ENCODE results near the gene CNRIP1.
A peak's percentile ranks its signal among the peaks of the same experiment; 100 is the strongest.
"Not testable (repeated sequence)": the region's sequence is repeated elsewhere in the genome, so short reads cannot be mapped to it uniquely, and the experiment has no call there.

The CNRIP1 gene

GRCh38 chr2:68333931-68334330, 14.2 kb upstream of the CNRIP1 start:
- Histone ChIP-seq H3K36me3 (ENCODE audit: insufficient read depth, low read length) (no peaks in the 10 kb centered on the region), H3K9me3 (ENCODE audit: low read length) (no peaks in the 10 kb centered on the region), H3K4me3 (ENCODE audit: low read depth in 1 of 2, low read length in 2 of 2) (no peak overlapping the region), H3K4me1 (ENCODE audit: insufficient read depth, low read length) (no peaks in the 10 kb centered on the region), H3K27me3 (ENCODE audit: control insufficient read depth in 1 of 2, insufficient read depth in 2 of 2, low read length in 2 of 2) (no peaks in the 10 kb centered on the region), H3K27ac (ENCODE audit: low read depth, low read length) (no peak overlapping the region), H3K9ac (ENCODE audit: low read length) (no peak overlapping the region)

DNA sequence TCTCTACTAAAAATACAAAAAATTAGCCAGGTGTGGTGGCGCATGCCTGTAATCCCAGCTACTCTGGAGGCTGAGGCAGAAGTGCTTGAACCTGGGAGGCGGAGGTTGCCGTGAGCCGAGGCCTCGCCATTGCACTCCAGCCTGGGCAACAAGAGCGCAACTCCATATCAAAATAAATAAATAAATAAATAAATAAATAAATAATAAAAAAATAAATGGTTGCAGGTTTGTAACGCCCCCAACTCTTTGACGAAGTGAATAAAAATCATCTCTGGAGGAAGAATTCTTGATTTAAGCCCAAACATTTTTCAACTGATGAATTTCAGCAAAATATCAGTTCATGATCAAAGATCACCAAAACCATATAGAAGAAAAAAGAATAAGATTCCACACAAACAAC, 13.3 kb upstream of the CNRIP1 start:
- Histone ChIP-seq H3K4me1 (ENCODE audit: insufficient read depth, low read length) (no peaks in the 10 kb centered on the region), H3K9ac (ENCODE audit: low read length) (no peak overlapping the region), H3K9me3 (ENCODE audit: low read length) (no peaks in the 10 kb centered on the region), H3K4me3 (ENCODE audit: low read depth in 1 of 2, low read length in 2 of 2) (no peak overlapping the region), H3K36me3 (ENCODE audit: insufficient read depth, low read length) (no peaks in the 10 kb centered on the region), H3K27me3 (ENCODE audit: control insufficient read depth in 1 of 2, insufficient read depth in 2 of 2, low read length in 2 of 2) (no peaks in the 10 kb centered on the region), H3K27ac (ENCODE audit: low read depth, low read length) (no peak overlapping the region)

- no peaks in the 10 kb centered on the region for H3K9me3 ChIP-seq (ENCODE audit: low read length)
- no peaks in the 10 kb centered on the region for H3K4me1 ChIP-seq (ENCODE audit: insufficient read depth, low read length)
- no peaks in the 10 kb centered on the region for H3K27me3 ChIP-seq (ENCODE audit: control insufficient read depth in 1 of 2, insufficient read depth in 2 of 2, low read length in 2 of 2)
- no peaks in the 10 kb centered on the region for H3K36me3 ChIP-seq (ENCODE audit: insufficient read depth, low read length)
- no peak overlapping the region for H3K9ac ChIP-seq (ENCODE audit: low read length)
- H3K4me3 ChIP-seq (ENCODE audit: low read depth in 1 of 2, low read length in 2 of 2), result no peak overlapping the region
- no peak overlapping the region for H3K27ac ChIP-seq (ENCODE audit: low read depth, low read length)
Measured at GRCh38 chr2:68330691-68331090, 10.9 kb upstream of the CNRIP1 start.

DNA sequence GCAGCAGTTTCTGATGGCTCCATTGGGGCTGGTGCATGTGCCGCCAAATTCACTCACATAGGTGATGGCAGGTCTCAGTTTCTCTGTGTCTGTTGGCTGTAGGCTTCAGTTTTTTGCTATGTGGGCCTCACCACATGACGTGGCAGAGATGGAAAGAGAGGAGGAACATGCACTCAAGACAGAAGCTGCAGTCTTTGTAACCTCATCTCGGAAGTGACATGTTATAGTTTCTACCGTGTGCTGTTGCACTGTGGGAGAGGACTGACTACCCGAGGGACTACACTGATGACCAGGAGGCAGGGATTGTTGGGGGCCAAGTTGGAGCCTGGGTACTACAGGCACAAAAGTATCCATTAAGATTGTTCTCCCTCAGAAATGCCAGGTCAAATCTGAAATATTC, 9.2 kb upstream of the CNRIP1 start:
- Histone ChIP-seq H3K4me3 (ENCODE audit: low read depth in 1 of 2, low read length in 2 of 2) (no peak overlapping the region), H3K9me3 (ENCODE audit: low read length) (no peaks in the 10 kb centered on the region), H3K27me3 (ENCODE audit: control insufficient read depth in 1 of 2, insufficient read depth in 2 of 2, low read length in 2 of 2) (no peaks in the 10 kb centered on the region), H3K36me3 (ENCODE audit: insufficient read depth, low read length) (no peaks in the 10 kb centered on the region), H3K27ac (ENCODE audit: low read depth, low read length) (no peak overlapping the region), H3K4me1 (ENCODE audit: insufficient read depth, low read length) (no peaks in the 10 kb centered on the region), H3K9ac (ENCODE audit: low read length) (no peak overlapping the region)

DNA sequence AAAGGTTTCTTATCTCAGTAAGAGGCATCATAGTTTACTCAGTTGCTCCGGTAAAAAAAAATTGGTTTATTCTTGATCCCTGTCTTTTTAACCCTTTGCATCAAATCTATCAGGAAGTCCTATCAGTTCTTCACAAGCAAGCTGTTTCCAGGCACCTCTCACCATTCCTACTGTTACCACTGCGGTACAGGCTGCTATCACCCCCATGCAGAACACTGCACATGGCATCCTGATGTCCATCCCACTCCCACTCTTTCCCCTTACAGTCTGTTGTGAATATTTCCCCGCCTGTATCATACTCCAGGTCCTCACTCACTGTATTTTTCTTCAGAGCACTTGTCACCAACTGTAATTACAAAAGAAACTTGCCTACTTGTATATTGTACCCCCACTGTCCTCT, 5.3 kb upstream of the CNRIP1 start:
- Histone ChIP-seq H3K4me1 (ENCODE audit: insufficient read depth, low read length) (no peaks in the 10 kb centered on the region), H3K9me3 (ENCODE audit: low read length) (no peaks in the 10 kb centered on the region), H3K9ac (ENCODE audit: low read length) (no peak overlapping the region), H3K4me3 (ENCODE audit: low read depth in 1 of 2, low read length in 2 of 2) (no peak overlapping the region), H3K36me3 (ENCODE audit: insufficient read depth, low read length) (no peaks in the 10 kb centered on the region), H3K27me3 (ENCODE audit: control insufficient read depth in 1 of 2, insufficient read depth in 2 of 2, low read length in 2 of 2) (no peaks in the 10 kb centered on the region), H3K27ac (ENCODE audit: low read depth, low read length) (no peak overlapping the region)

GRCh38 chr2:68320118-68320641, 431 bp upstream of the CNRIP1 start:
- H3K4me3 ChIP-seq (ENCODE audit: low read depth in 1 of 2, low read length in 2 of 2), result peak overlapping the region; percentile 78 to 80
- H3K9ac ChIP-seq (ENCODE audit: low read length), result peak overlapping the region; percentile 78
- H3K27me3 ChIP-seq (ENCODE audit: control insufficient read depth in 1 of 2, insufficient read depth in 2 of 2, low read length in 2 of 2), result no peaks in the 10 kb centered on the region
- no peaks in the 10 kb centered on the region for H3K4me1 ChIP-seq (ENCODE audit: insufficient read depth, low read length)
- H3K9me3 ChIP-seq (ENCODE audit: low read length), result no peaks in the 10 kb centered on the region
- peak overlapping the region; percentile 87 for H3K27ac ChIP-seq (ENCODE audit: low read depth, low read length)
- peaks cover 7% of the 10 kb centered on the region for H3K36me3 ChIP-seq (ENCODE audit: insufficient read depth, low read length)

GRCh38 chr2:68318914-68319397, 793 bp downstream of the CNRIP1 start:
- H3K4me1 ChIP-seq (ENCODE audit: insufficient read depth, low read length), result no peaks in the 10 kb centered on the region
- H3K36me3 ChIP-seq (ENCODE audit: insufficient read depth, low read length), result peaks cover 7% of the 10 kb centered on the region
- H3K27ac ChIP-seq (ENCODE audit: low read depth, low read length), result peak overlapping the region; percentile 87
- peak overlapping the region; percentile 78 to 80 for H3K4me3 ChIP-seq (ENCODE audit: low read depth in 1 of 2, low read length in 2 of 2)
- H3K9me3 ChIP-seq (ENCODE audit: low read length), result no peaks in the 10 kb centered on the region
- peak overlapping the region; percentile 78 for H3K9ac ChIP-seq (ENCODE audit: low read length)
- no peaks in the 10 kb centered on the region for H3K27me3 ChIP-seq (ENCODE audit: control insufficient read depth in 1 of 2, insufficient read depth in 2 of 2, low read length in 2 of 2)

- Histone ChIP-seq H3K9ac (ENCODE audit: low read length) (peak overlapping the region; percentile 78), H3K4me3 (ENCODE audit: low read depth in 1 of 2, low read length in 2 of 2) (peak overlapping the region; percentile 78 to 80), H3K27ac (ENCODE audit: low read depth, low read length) (peak overlapping the region; percentile 87), H3K27me3 (ENCODE audit: control insufficient read depth in 1 of 2, insufficient read depth in 2 of 2, low read length in 2 of 2) (no peaks in the 10 kb centered on the region), H3K9me3 (ENCODE audit: low read length) (no peaks in the 10 kb centered on the region), H3K4me1 (ENCODE audit: insufficient read depth, low read length) (no peaks in the 10 kb centered on the region), H3K36me3 (ENCODE audit: insufficient read depth, low read length) (peaks cover 7% of the 10 kb centered on the region)
Measured at GRCh38 chr2:68317971-68318913, 1.5 kb downstream of the CNRIP1 start.

DNA sequence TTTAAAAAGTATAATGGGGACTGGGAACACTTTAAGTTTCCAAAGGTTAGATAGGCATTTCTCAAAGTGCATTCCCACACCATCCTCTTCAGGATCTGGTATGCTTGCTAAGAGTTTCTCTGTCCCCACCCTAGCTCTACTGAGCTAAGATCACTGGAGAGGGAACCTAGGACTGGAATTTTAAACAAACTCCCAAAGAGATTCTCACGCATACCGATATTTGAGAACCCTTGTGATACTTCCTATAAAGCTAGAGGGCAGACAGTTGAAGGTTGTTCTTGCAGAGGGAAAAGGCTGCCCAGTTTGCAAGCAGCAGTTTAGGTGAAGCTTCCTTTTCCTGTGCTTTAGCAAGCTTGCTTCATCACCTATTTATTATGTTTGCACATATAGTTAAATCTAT, 3.6 kb downstream of the CNRIP1 start:
- Histone ChIP-seq H3K9ac (ENCODE audit: low read length) (no peak overlapping the region), H3K4me3 (ENCODE audit: low read depth in 1 of 2, low read length in 2 of 2) (no peak overlapping the region), H3K9me3 (ENCODE audit: low read length) (no peaks in the 10 kb centered on the region), H3K27ac (ENCODE audit: low read depth, low read length) (no peak overlapping the region), H3K4me1 (ENCODE audit: insufficient read depth, low read length) (no peaks in the 10 kb centered on the region), H3K36me3 (ENCODE audit: insufficient read depth, low read length) (peaks cover 7% of the 10 kb centered on the region), H3K27me3 (ENCODE audit: control insufficient read depth in 1 of 2, insufficient read depth in 2 of 2, low read length in 2 of 2) (no peaks in the 10 kb centered on the region)

DNA sequence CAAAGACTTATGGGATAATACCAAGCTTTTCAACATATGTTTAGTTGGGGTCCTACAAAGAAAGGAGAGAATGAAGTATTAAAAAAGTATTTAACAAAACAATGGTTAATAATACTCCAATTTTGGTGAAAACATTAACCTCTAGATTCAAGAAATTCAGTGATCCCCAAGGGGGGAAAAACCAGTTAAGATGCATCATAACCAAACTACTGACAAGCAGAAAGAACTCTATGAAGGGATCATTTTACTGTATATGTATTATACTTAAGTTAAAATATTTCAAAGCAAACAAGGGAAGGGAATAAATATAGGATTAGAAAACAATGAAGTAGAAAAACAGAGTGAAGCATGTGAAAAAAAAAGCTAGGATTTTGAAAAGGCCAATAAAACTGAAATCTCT, 8.7 kb downstream of the CNRIP1 start:
- H3K4me1 ChIP-seq (ENCODE audit: insufficient read depth, low read length), result no peaks in the 10 kb centered on the region
- no peak overlapping the region for H3K4me3 ChIP-seq (ENCODE audit: low read depth in 1 of 2, low read length in 2 of 2)
- peaks cover 4% of the 10 kb centered on the region for H3K36me3 ChIP-seq (ENCODE audit: insufficient read depth, low read length)
- H3K27me3 ChIP-seq (ENCODE audit: control insufficient read depth in 1 of 2, insufficient read depth in 2 of 2, low read length in 2 of 2), result no peaks in the 10 kb centered on the region
- H3K9me3 ChIP-seq (ENCODE audit: low read length), result no peaks in the 10 kb centered on the region
- H3K27ac ChIP-seq (ENCODE audit: low read depth, low read length), result no peak overlapping the region
- no peak overlapping the region for H3K9ac ChIP-seq (ENCODE audit: low read length)

DNA sequence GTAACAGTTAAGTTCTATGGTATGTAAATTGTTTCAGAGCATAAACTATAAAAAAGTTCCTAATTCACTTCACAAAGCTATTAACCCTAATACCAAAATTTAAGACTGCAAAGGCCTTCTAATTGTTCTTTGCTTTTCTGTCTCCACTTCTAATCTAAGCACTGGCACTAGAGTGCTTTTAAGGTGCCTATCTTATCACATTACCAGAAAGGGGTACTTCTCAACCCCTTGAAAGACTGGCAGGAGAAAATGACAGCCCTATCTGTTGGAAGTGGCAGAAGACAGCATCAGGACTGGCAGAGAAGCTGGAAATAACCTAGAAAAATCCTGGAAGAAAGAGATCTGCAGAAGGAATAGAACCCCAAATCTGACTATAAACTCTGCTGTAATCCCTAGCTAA, 10.3 kb downstream of the CNRIP1 start:
- Histone ChIP-seq H3K4me1 (ENCODE audit: insufficient read depth, low read length) (no peaks in the 10 kb centered on the region), H3K27me3 (ENCODE audit: control insufficient read depth in 1 of 2, insufficient read depth in 2 of 2, low read length in 2 of 2) (no peaks in the 10 kb centered on the region), H3K36me3 (ENCODE audit: insufficient read depth, low read length) (no peaks in the 10 kb centered on the region), H3K9ac (ENCODE audit: low read length) (no peak overlapping the region), H3K27ac (ENCODE audit: low read depth, low read length) (no peak overlapping the region), H3K9me3 (ENCODE audit: low read length) (no peaks in the 10 kb centered on the region), H3K4me3 (ENCODE audit: low read depth in 1 of 2, low read length in 2 of 2) (no peak overlapping the region)

- not testable (repeated sequence) for H3K27me3 ChIP-seq (ENCODE audit: control insufficient read depth in 1 of 2, insufficient read depth in 2 of 2, low read length in 2 of 2)
Measured at GRCh38 chr2:68303902-68304272, 15.9 kb downstream of the CNRIP1 start.

More at GRCh38 chr2:68303902-68304272, 15.9 kb downstream of the CNRIP1 start:
- H3K36me3 ChIP-seq (ENCODE audit: insufficient read depth, low read length); H3K4me3 ChIP-seq (ENCODE audit: low read depth in 1 of 2, low read length in 2 of 2); H3K27ac ChIP-seq (ENCODE audit: low read depth, low read length); H3K9me3 ChIP-seq (ENCODE audit: low read length); H3K4me1 ChIP-seq (ENCODE audit: insufficient read depth, low read length); H3K9ac ChIP-seq (ENCODE audit: low read length): not testable (repeated sequence)

Measured in muscle layer of colon (tissue), 2 donors.